Thoracic aorta (tissue), 2 donors: ENCODE data around the gene TMPRSS15. TPM values are rescaled to one million over a fixed set of nuclear protein-coding genes. Genes with fewer than 3 reads are reported as not detected.
"Not testable (repeated sequence)": the region's sequence is repeated elsewhere in the genome, so short reads cannot be mapped to it uniquely, and the experiment has no call there.

Experiments used
- ATAC-seq: fragments of 150-250 bp; one replicate; pipeline ENCODE4 v1.8.0; 2017; ENCODE audit warnings: low read depth; ENCODE audit not compliant: insufficient number of reproducible peaks, low FRiP score
- DNase-seq: peaks from one replicate; pipeline ENCODE4 v3.0.0-alpha.2; 2020; ENCODE audit warnings: low spot score
- H3K27ac ChIP-seq, 2 donors: fragments of 200-600 bp; sonication (generic); 1 replicate in 1 of 2; 2 replicates in 1 of 2; pipeline ENCODE4 v1.5.1; 2016; ENCODE audit warnings: mild to moderate bottlenecking in 2 of 2, moderate library complexity in 2 of 2
- H3K27me3 ChIP-seq: fragments of 200-600 bp; sonication (generic); replicated peaks from 2 replicates; pipeline ENCODE4 v1.6.0; 2016; ENCODE audit warnings: mild to moderate bottlenecking; ENCODE audit not compliant: insufficient read depth
- H3K36me3 ChIP-seq: fragments of 200-600 bp; sonication (generic); one replicate; pipeline ENCODE4 v1.5.1; 2016
- H3K4me1 ChIP-seq, 2 donors: fragments of 200-600 bp; sonication (generic); 1 replicate in 1 of 2; 2 replicates in 1 of 2; pipeline versions ENCODE4 v1.5.1 to v1.6.0; 2016; ENCODE audit warnings: low read depth in 2 of 2, mild to moderate bottlenecking in 1 of 2; ENCODE audit not compliant: control insufficient read depth in 1 of 2
- H3K4me3 ChIP-seq: fragments of 200-600 bp; sonication (generic); 2 replicates; pipeline ENCODE4 v1.5.1; 2016; ENCODE audit warnings: mild to moderate bottlenecking
- H3K9me3 ChIP-seq: fragments of 200-600 bp; sonication (generic); 2 replicates; pipeline ENCODE4 v1.5.1; 2016
- CTCF ChIP-seq: fragments of 200-600 bp; sonication (generic); IDR thresholded peaks from one replicate; pipeline ENCODE4 v1.5.1; 2019; ENCODE audit warnings: antibody characterized with exemption
- total RNA-seq, 2 donors: library from RNA; depleted of rRNA; stranded (reverse); fragments of >200 nt; gene quantifications; one replicate each; pipeline versions ENCODE4 v1.1.0 to v1.2.3, GENCODE V29; 2016

TMPRSS15 gene
- total RNA-seq, 2 donors from 2014 or later: not detected

GRCh38 chr21:18398843-18399242 is 4.7 kb downstream of the TMPRSS15 start:
- TF ChIP-seq CTCF: no peak
- Histone ChIP-seq H3K4me3 (no peak overlapping the region), H3K27ac (no peak overlapping the region), H3K9me3 (peaks cover 5% of the 10 kb centered on the region), H3K36me3 (no peaks in the 10 kb centered on the region), H3K4me1 (no peaks in the 10 kb centered on the region), H3K27me3 (no peaks in the 10 kb centered on the region)
- no peak for DNase-seq
- no peak for ATAC-seq

GRCh38 chr21:18387994-18388393 is 15.6 kb downstream of the TMPRSS15 start:
- H3K36me3 ChIP-seq: no peaks in the 10 kb centered on the region
- ATAC-seq (no peak), DNase-seq (no peak)
- H3K9me3 ChIP-seq: no peaks in the 10 kb centered on the region
- no peak overlapping the region for H3K4me3 ChIP-seq
- no peak overlapping the region for H3K27ac ChIP-seq
- no peaks in the 10 kb centered on the region for H3K27me3 ChIP-seq
- TF ChIP-seq CTCF: no peak
- no peaks in the 10 kb centered on the region for H3K4me1 ChIP-seq

GRCh38 chr21:18384771-18385170 is 18.8 kb downstream of the TMPRSS15 start:
- no peak for DNase-seq
- no peak for ATAC-seq
- TF ChIP-seq CTCF: no peak
- no peak overlapping the region for H3K4me3 ChIP-seq
- H3K27ac ChIP-seq: no peak overlapping the region
- H3K36me3 ChIP-seq: no peaks in the 10 kb centered on the region
- H3K4me1 ChIP-seq: no peaks in the 10 kb centered on the region
- no peaks in the 10 kb centered on the region for H3K9me3 ChIP-seq
- H3K27me3 ChIP-seq: no peaks in the 10 kb centered on the region

GRCh38 chr21:18382934-18383619 is 20.5 kb downstream of the TMPRSS15 start:
- DNase-seq, H3K36me3 ChIP-seq, H3K4me1 ChIP-seq, H3K4me3 ChIP-seq, ATAC-seq, H3K27me3 ChIP-seq, H3K27ac ChIP-seq, H3K9me3 ChIP-seq: not testable (repeated sequence)

GRCh38 chr21:18382141-18382540 is 21.4 kb downstream of the TMPRSS15 start:
- ATAC-seq (no peak), DNase-seq (no peak)
- H3K36me3 ChIP-seq: no peaks in the 10 kb centered on the region
- no peaks in the 10 kb centered on the region for H3K27me3 ChIP-seq
- H3K27ac ChIP-seq: no peak overlapping the region
- no peaks in the 10 kb centered on the region for H3K4me1 ChIP-seq
- H3K9me3 ChIP-seq: no peaks in the 10 kb centered on the region
- no peak overlapping the region for H3K4me3 ChIP-seq
- TF ChIP-seq CTCF: no peak

- Histone ChIP-seq H3K4me1 (no peaks in the 10 kb centered on the region), H3K27ac (no peak overlapping the region), H3K36me3 (no peaks in the 10 kb centered on the region), H3K27me3 (no peaks in the 10 kb centered on the region), H3K9me3 (no peaks in the 10 kb centered on the region), H3K4me3 (no peak overlapping the region)
- DNase-seq (no peak), ATAC-seq (no peak)
- TF ChIP-seq CTCF: no peak
Measured at GRCh38 chr21:18373606-18374005, 30.0 kb downstream of the TMPRSS15 start.
